A673 (cell line): ENCODE results near the gene GPR3. TPM values are rescaled to one million over a fixed set of nuclear protein-coding genes. Genes with fewer than 3 reads are reported as not detected.
A peak's percentile ranks its signal among the peaks of the same experiment; 100 is the strongest.

Experiments
- BruUV-seq: library from RNA; stranded (reverse); fragments of 400-500 nt; replicated peaks from 2 replicates; lab custom pipeline; 2021; lab: Mats Ljungman, UMichigan
- CTCF ChIA-PET: fragments of 300-600 bp; sonication (Branson Sonifier 250); formaldehyde crosslinking; loops from one replicate; lab custom pipeline; 2022; ENCODE audit warnings: antibody characterized with exemption; lab: Charles Lee
- POLR2A ChIA-PET: fragments of 300-600 bp; sonication (Branson Sonifier 250); formaldehyde crosslinking; loops from one replicate; lab custom pipeline; 2022; ENCODE audit warnings: antibody characterized with exemption; ENCODE audit not compliant: low non-redundant PET; lab: Charles Lee
- DNase-seq: peaks from one replicate; pipeline ENCODE4 v3.0.0-alpha.2; 2015; ENCODE audit warnings: low spot score
- H3K27ac ChIP-seq: fragments of 200-600 bp; sonication (generic); 2 replicates; pipeline ENCODE4 v1.5.1; 2016; ENCODE audit warnings: mixed run types, low read depth, mild to moderate bottlenecking, mixed read lengths, antibody characterized with exemption, low read length; ENCODE audit not compliant: poor library complexity, severe bottlenecking
- H3K27me3 ChIP-seq: fragments of 200-600 bp; sonication (generic); replicated peaks from 2 replicates; pipeline ENCODE4 v1.6.1; 2017; ENCODE audit warnings: mixed run types, low read depth, mild to moderate bottlenecking, mixed read lengths, antibody characterized with exemption, low read length; ENCODE audit not compliant: insufficient read depth, poor library complexity
- H3K36me3 ChIP-seq: fragments of 200-600 bp; sonication (generic); 2 replicates; pipeline ENCODE4 v1.6.1; 2016; ENCODE audit warnings: mixed run types, mild to moderate bottlenecking, mixed read lengths, antibody characterized with exemption, low read length; ENCODE audit not compliant: insufficient read depth, poor library complexity, severe bottlenecking
- H3K4me1 ChIP-seq: fragments of 200-600 bp; sonication (generic); 2 replicates; pipeline ENCODE4 v1.6.1; 2017; ENCODE audit warnings: mixed run types, mild to moderate bottlenecking, mixed read lengths, antibody characterized with exemption, low read length; ENCODE audit not compliant: insufficient read depth, poor library complexity, severe bottlenecking
- H3K4me3 ChIP-seq: fragments of 200-600 bp; sonication (generic); 2 replicates; pipeline ENCODE4 v1.5.1; 2016; ENCODE audit warnings: low read depth, mixed run types, mild to moderate bottlenecking, mixed read lengths, low read length; ENCODE audit not compliant: poor library complexity, severe bottlenecking
- H3K9me3 ChIP-seq: fragments of 200-600 bp; sonication (generic); 2 replicates; pipeline ENCODE4 v1.6.1; 2016; ENCODE audit warnings: mixed run types, low read depth, mild to moderate bottlenecking, mixed read lengths, antibody characterized with exemption, low read length; ENCODE audit not compliant: poor library complexity, severe bottlenecking
- CTCF ChIP-seq: fragments of 300-800, 200-600 bp; sonication (generic); conservative IDR thresholded peaks from 2 replicates; pipeline ENCODE4 v1.5.1; 2017; ENCODE audit warnings: low read depth, mild to moderate bottlenecking, antibody characterized with exemption, low read length, moderate library complexity, mixed read lengths
- EZH2 ChIP-seq: fragments of 200-600 bp; sonication (generic); IDR thresholded peaks from 2 replicates; pipeline ENCODE4 v1.6.1; 2017; ENCODE audit warnings: borderline replicate concordance, low read depth, mild to moderate bottlenecking, mixed read lengths, antibody characterized with exemption, low read length; ENCODE audit not compliant: poor library complexity, severe bottlenecking
- intact Hi-C: fragments of 100-400 bp; cut with micrococcal nuclease; formaldehyde crosslinking; loops from one replicate; pipeline ENCODE4 v1.10.0; 2022; ENCODE audit not compliant: unreplicated experiment
- total RNA-seq: library from RNA; stranded (reverse); gene quantifications from 2 replicates; pipeline ENCODE4 v1.2.3, GENCODE V29; 2021

Gene GPR3
- total RNA-seq, 1 experiment from 2014 or later, result 4.9 TPM

DNA sequence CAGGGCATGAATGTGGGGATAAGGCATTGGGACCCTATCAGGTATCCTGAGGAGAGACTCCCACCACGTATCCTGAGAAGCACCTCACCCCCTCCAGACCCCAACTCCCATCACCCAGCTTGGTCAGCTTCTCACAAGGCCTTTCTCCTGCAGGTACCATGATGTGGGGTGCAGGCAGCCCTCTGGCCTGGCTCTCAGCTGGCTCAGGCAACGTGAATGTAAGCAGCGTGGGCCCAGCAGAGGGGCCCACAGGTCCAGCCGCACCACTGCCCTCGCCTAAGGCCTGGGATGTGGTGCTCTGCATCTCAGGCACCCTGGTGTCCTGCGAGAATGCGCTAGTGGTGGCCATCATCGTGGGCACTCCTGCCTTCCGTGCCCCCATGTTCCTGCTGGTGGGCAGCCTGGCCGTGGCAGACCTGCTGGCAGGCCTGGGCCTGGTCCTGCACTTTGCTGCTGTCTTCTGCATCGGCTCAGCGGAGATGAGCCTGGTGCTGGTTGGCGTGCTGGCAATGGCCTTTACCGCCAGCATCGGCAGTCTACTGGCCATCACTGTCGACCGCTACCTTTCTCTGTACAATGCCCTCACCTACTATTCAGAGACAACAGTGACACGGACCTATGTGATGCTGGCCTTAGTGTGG, 1.3 kb downstream of the GPR3 start:
- no TSS peak for BruUV-seq
- TF ChIP-seq EZH2 (no peak), CTCF (no peak)
- Histone ChIP-seq H3K4me3 (no peak overlapping the region), H3K27me3 (no peaks in the 10 kb centered on the region), H3K36me3 (no peaks in the 10 kb centered on the region), H3K9me3 (no peaks in the 10 kb centered on the region), H3K27ac (no peak overlapping the region), H3K4me1 (peaks cover 12% of the 10 kb centered on the region)
- no peak for DNase-seq
- POLR2A ChIA-PET, result no interaction called here
- CTCF ChIA-PET, result no interaction called here
- intact Hi-C loops, result loop anchor here (5.0 kb wide), 2 partner anchors 269 to 351 kb away; no protein-coding TSS in a partner anchor

DNA sequence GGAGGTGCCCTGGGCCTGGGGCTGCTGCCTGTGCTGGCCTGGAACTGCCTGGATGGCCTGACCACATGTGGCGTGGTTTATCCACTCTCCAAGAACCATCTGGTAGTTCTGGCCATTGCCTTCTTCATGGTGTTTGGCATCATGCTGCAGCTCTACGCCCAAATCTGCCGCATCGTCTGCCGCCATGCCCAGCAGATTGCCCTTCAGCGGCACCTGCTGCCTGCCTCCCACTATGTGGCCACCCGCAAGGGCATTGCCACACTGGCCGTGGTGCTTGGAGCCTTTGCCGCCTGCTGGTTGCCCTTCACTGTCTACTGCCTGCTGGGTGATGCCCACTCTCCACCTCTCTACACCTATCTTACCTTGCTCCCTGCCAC, 1.8 kb downstream of the GPR3 start:
- Histone ChIP-seq H3K36me3 (no peaks in the 10 kb centered on the region), H3K4me3 (no peak overlapping the region), H3K4me1 (peaks cover 12% of the 10 kb centered on the region), H3K9me3 (no peaks in the 10 kb centered on the region), H3K27me3 (no peaks in the 10 kb centered on the region), H3K27ac (no peak overlapping the region)
- POLR2A ChIA-PET, result no interaction called here
- no TSS peak for BruUV-seq
- no peak for DNase-seq
- intact Hi-C loops, result loop anchor here (5.0 kb wide), 2 partner anchors 268 to 352 kb away; no protein-coding TSS in a partner anchor
- TF ChIP-seq EZH2 (no peak), CTCF (no peak)
- CTCF ChIA-PET, result interaction anchor here (1.0 to 1.8 kb wide), 2 partner anchors 94 to 350 kb away, joined by 3 to 21 read pairs; no protein-coding TSS in a partner anchor

DNA sequence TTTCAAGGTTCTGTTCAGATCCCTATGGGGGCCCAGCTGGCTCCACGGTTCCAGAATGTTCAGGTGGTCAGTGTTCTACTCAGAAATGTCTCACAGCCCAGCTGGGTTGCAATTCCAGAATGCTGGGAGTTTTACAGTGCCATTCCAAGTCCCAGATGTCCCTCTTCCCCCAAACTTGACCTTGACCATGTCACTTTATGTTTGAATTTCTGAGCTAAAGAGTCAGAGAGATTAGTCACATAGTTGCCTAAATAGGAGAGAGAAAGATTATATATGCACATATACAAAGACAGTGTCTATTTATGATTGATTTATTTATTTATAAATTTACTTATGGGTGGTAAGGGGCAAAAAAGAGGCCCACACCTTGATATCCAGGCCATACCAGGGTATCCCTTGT, 2.5 kb downstream of the GPR3 start:
- Histone ChIP-seq H3K27ac (no peak overlapping the region), H3K9me3 (no peaks in the 10 kb centered on the region), H3K27me3 (no peaks in the 10 kb centered on the region), H3K36me3 (no peaks in the 10 kb centered on the region), H3K4me3 (no peak overlapping the region), H3K4me1 (peaks cover 12% of the 10 kb centered on the region)
- intact Hi-C loops, result loop anchor here (5.0 kb wide), 2 partner anchors 267 to 353 kb away; no protein-coding TSS in a partner anchor
- DNase-seq, result no peak
- ChIA-PET CTCF (interaction anchor here (0.6 to 1.8 kb wide), 5 partner anchors 94 to 350 kb away, joined by 3 to 21 read pairs (median 4); no protein-coding TSS in a partner anchor), POLR2A (no interaction called here)
- TF ChIP-seq CTCF (no peak), EZH2 (no peak)
- TSS peak; percentile 78 for BruUV-seq
